SU-DHL-6 (cell line): ENCODE data around the gene PHKA1.

Experiments used
- CTCF ChIP-seq: fragments of 200-600 bp; sonication (generic); IDR thresholded peaks from one replicate; pipeline ENCODE4 v1.5.1; 2017; ENCODE audit warnings: antibody characterized with exemption, mild to moderate bottlenecking, low read length, moderate library complexity; ENCODE audit not compliant: insufficient read depth, poor library complexity, severe bottlenecking
- EZH2phosphoT487 ChIP-seq: fragments of 200-600 bp; sonication (generic), shearing (Covaris generic); conservative IDR thresholded peaks from 2 replicates; pipeline ENCODE4 v1.6.1; 2018; ENCODE audit warnings: mild to moderate bottlenecking, antibody characterized with exemption, low read length, moderate library complexity, mixed read lengths

GRCh38 chrX:72685018-72685417 is 29.1 kb downstream of the PHKA1 start:
- TF ChIP-seq CTCF (no peak), EZH2phosphoT487 (no peak)
